H1 (cell line): ENCODE results near the gene DSCAM. TPM values are rescaled to one million over a fixed set of nuclear protein-coding genes. Genes with fewer than 3 reads are reported as not detected.

Experiments
- CTCF ChIA-PET: fragments of 300-600 bp; sonication (Branson Sonifier 250); formaldehyde crosslinking; loops from one replicate; lab custom pipeline; 2021; ENCODE audit not compliant: partially characterized antibody; lab: Charles Lee
- POLR2A ChIA-PET: fragments of 300-600 bp; sonication (Branson Sonifier 250); formaldehyde crosslinking; loops from one replicate; lab custom pipeline; 2021; ENCODE audit warnings: inconsistent platforms; ENCODE audit not compliant: partially characterized antibody; lab: Charles Lee
- DNase-seq, 2 experiments: peaks; one replicate each; pipeline versions ENCODE4 v3.0.0 to v3.0.0-alpha.2; 2010 to 2022; ENCODE audit warnings: low spot score in 2 of 2, low read depth in 1 of 2, mixed read lengths in 1 of 2
- FAIRE-seq: peaks from 2 replicates; lab custom pipeline; 2011; peaks lifted over from hg19 to GRCh38; lab: Jason Lieb, UNC
- H2AFZ ChIP-seq: 2 replicates; pipeline ENCODE4 v1.8.1; 2012; ENCODE audit warnings: low read length, inconsistent platforms
- H2AK5ac ChIP-seq: 2 replicates; pipeline ENCODE4 v1.6.1; 2013; ENCODE audit warnings: low read depth, low read length
- H2BK120ac ChIP-seq: replicated peaks from 2 replicates; pipeline ENCODE3; 2013; ENCODE audit warnings: low read depth, low read length, inconsistent platforms
- H2BK12ac ChIP-seq: 2 replicates; pipeline ENCODE4 v1.6.1; 2013; ENCODE audit warnings: low read depth, low read length
- H2BK15ac ChIP-seq: 2 replicates; pipeline ENCODE4 v1.6.1; 2013; ENCODE audit warnings: low read length
- H2BK20ac ChIP-seq: 2 replicates; pipeline ENCODE4 v1.6.1; 2013; ENCODE audit warnings: low read length
- H2BK5ac ChIP-seq: 2 replicates; pipeline ENCODE4 v1.6.1; 2013; ENCODE audit warnings: low read depth, low read length
- H3K14ac ChIP-seq: 2 replicates; pipeline ENCODE4 v1.6.1; 2013; ENCODE audit warnings: inconsistent platforms; ENCODE audit not compliant: insufficient read length
- H3K18ac ChIP-seq: 2 replicates; pipeline ENCODE4 v1.6.1; 2013; ENCODE audit warnings: low read length; ENCODE audit errors: extremely low read depth
- H3K23ac ChIP-seq: 2 replicates; pipeline ENCODE4 v1.6.1; 2013; ENCODE audit warnings: inconsistent platforms; ENCODE audit not compliant: insufficient read length
- H3K23me2 ChIP-seq: 2 replicates; pipeline ENCODE4 v1.6.1; 2013; ENCODE audit warnings: low read depth, low read length
- H3K27ac ChIP-seq: 2 replicates; pipeline ENCODE4 v1.6.1; 2011; ENCODE audit warnings: low read depth, low read length, inconsistent platforms
- H3K27me3 ChIP-seq, 4 experiments: replicated peaks in 1 of 4; 1 replicate in 1 of 4; 2 replicates in 3 of 4; pipeline versions ENCODE4 v1.6.1 to v1.8.1; 2011 to 2013; ENCODE audit warnings: low read length in 3 of 4, mild to moderate bottlenecking in 3 of 4, inconsistent platforms in 2 of 4, mixed read lengths in 2 of 4, moderate library complexity in 1 of 4; ENCODE audit not compliant: control insufficient read depth in 3 of 4, insufficient read depth in 3 of 4; ENCODE audit errors: extremely low read depth in 1 of 4
- H3K36me3 ChIP-seq, 4 experiments: 2 replicates each; pipeline versions ENCODE4 v1.6.1 to v1.8.1; 2011 to 2013; ENCODE audit warnings: mild to moderate bottlenecking in 4 of 4, low read length in 3 of 4, moderate library complexity in 2 of 4, control low read depth in 1 of 4, inconsistent platforms in 1 of 4; ENCODE audit not compliant: insufficient read depth in 4 of 4, control insufficient read depth in 2 of 4
- H3K4ac ChIP-seq: replicated peaks from 2 replicates; pipeline ENCODE3; 2013; ENCODE audit warnings: low read length, low read depth, mixed read lengths, inconsistent platforms; ENCODE audit not compliant: insufficient read length
- H3K4me1 ChIP-seq, 4 experiments: replicated peaks in 1 of 4; 1 replicate in 1 of 4; 2 replicates in 3 of 4; pipeline versions ENCODE4 v1.6.1 to v1.8.1; 2011 to 2013; ENCODE audit warnings: low read length in 3 of 4, inconsistent platforms in 2 of 4, mixed read lengths in 1 of 4; ENCODE audit not compliant: insufficient read depth in 4 of 4, control insufficient read depth in 3 of 4
- H3K4me2 ChIP-seq, 2 experiments: 2 replicates each; pipeline versions ENCODE4 v1.6.1 to v1.8.1; 2011 to 2013; ENCODE audit warnings: low read depth in 2 of 2, low read length in 2 of 2, control low read depth in 1 of 2, inconsistent platforms in 1 of 2, mild to moderate bottlenecking in 1 of 2; ENCODE audit not compliant: insufficient read depth in 1 of 2
- H3K4me3 ChIP-seq, 4 experiments: fragments of 200-600, 300-600 bp in 1 of 4; sonication (generic), shearing (Covaris generic), sonication (Bioruptor Twin) in 1 of 4; 2 replicates each; pipeline versions ENCODE4 v1.5.1 to v1.8.1; 2011 to 2016; ENCODE audit warnings: low read length in 4 of 4, low read depth in 3 of 4, control low read depth in 2 of 4, inconsistent platforms in 2 of 4, mild to moderate bottlenecking in 2 of 4, mixed read lengths in 1 of 4, moderate library complexity in 1 of 4; ENCODE audit not compliant: insufficient read depth in 2 of 4; ENCODE audit errors: extremely low read depth in 1 of 4
- H3K56ac ChIP-seq: replicated peaks from 2 replicates; pipeline ENCODE3; 2013; ENCODE audit warnings: low read depth, mild to moderate bottlenecking, mixed read lengths, low read length, inconsistent platforms; ENCODE audit not compliant: insufficient read length
- H3K79me1 ChIP-seq: 2 replicates; pipeline ENCODE4 v1.6.1; 2013; ENCODE audit warnings: low read depth, low read length, control low read depth
- H3K79me2 ChIP-seq, 2 experiments: 2 replicates each; pipeline versions ENCODE4 v1.6.1 to v1.8.1; 2012 to 2013; ENCODE audit warnings: low read length in 2 of 2, mild to moderate bottlenecking in 2 of 2, inconsistent platforms in 1 of 2; ENCODE audit not compliant: insufficient read depth in 2 of 2, control insufficient read depth in 1 of 2
- H3K9ac ChIP-seq, 4 experiments: replicated peaks in 1 of 4; 1 replicate in 1 of 4; 2 replicates in 3 of 4; pipeline versions ENCODE4 v1.6.1 to v1.8.1; 2011 to 2013; ENCODE audit warnings: low read depth in 3 of 4, low read length in 3 of 4, control low read depth in 2 of 4, mild to moderate bottlenecking in 2 of 4, moderate library complexity in 2 of 4, inconsistent platforms in 1 of 4; ENCODE audit errors: extremely low read depth in 1 of 4
- H3K9me3 ChIP-seq, 2 experiments: 2 replicates each; pipeline versions ENCODE4 v1.6.1 to v1.8.1; 2012 to 2013; ENCODE audit warnings: mild to moderate bottlenecking in 2 of 2, moderate library complexity in 2 of 2, control low read depth in 1 of 2, inconsistent platforms in 1 of 2, low read depth in 1 of 2, low read length in 1 of 2, mixed read lengths in 1 of 2; ENCODE audit not compliant: insufficient read depth in 2 of 2
- H4K20me1 ChIP-seq, 2 experiments: replicated peaks in 1 of 2; 2 replicates each; pipeline versions ENCODE3 to v1.8.1; 2011 to 2013; ENCODE audit warnings: inconsistent platforms in 2 of 2, low read length in 2 of 2, mild to moderate bottlenecking in 1 of 2; ENCODE audit not compliant: insufficient read depth in 2 of 2, control insufficient read depth in 1 of 2
- H4K5ac ChIP-seq: 2 replicates; pipeline ENCODE4 v1.6.1; 2013; ENCODE audit warnings: low read length, low read depth, mixed read lengths, inconsistent platforms; ENCODE audit not compliant: insufficient read length
- H4K8ac ChIP-seq: 2 replicates; pipeline ENCODE4 v1.8.0; 2013; ENCODE audit warnings: mild to moderate bottlenecking, moderate library complexity, low read length, inconsistent platforms; ENCODE audit not compliant: insufficient read depth; ENCODE audit errors: extremely low read depth
- H4K91ac ChIP-seq: replicated peaks from 2 replicates; pipeline ENCODE3; 2013; ENCODE audit warnings: low read length, mixed read lengths, inconsistent platforms; ENCODE audit not compliant: insufficient read length
- BACH1 ChIP-seq: IDR thresholded peaks from 2 replicates; pipeline ENCODE4 v1.6.1; 2012; ENCODE audit warnings: low read length, improper control_type of control experiment
- CBX5 ChIP-seq: fragments of 300-800, 300-1000 bp; sonication (generic); IDR thresholded peaks from 2 replicates; pipeline ENCODE4 v1.7.1; 2016; ENCODE audit warnings: antibody characterized with exemption, low read length, low read depth
- CEBPB ChIP-seq: IDR thresholded peaks from 2 replicates; pipeline ENCODE4 v1.6.1; 2012; ENCODE audit warnings: low read depth, low read length
- CHD1 ChIP-seq: IDR thresholded peaks from 2 replicates; pipeline ENCODE4 v1.6.1; 2012; ENCODE audit warnings: low read depth, low read length, improper control_type of control experiment
- GTF2F1 ChIP-seq: IDR thresholded peaks from 2 replicates; pipeline ENCODE4 v1.6.1; 2012; ENCODE audit warnings: low read depth, low read length, improper control_type of control experiment, borderline replicate concordance
- JUN ChIP-seq: IDR thresholded peaks from 2 replicates; pipeline ENCODE4 v1.6.1; 2011; ENCODE audit warnings: low read depth, mild to moderate bottlenecking, improper control_type of control experiment, low read length
- NRF1 ChIP-seq: IDR thresholded peaks from 2 replicates; pipeline ENCODE4 v1.6.1; 2011; ENCODE audit warnings: mild to moderate bottlenecking, low read depth, low read length, improper control_type of control experiment
- POLR2A ChIP-seq, 2 experiments: IDR thresholded peaks; 1 replicate in 1 of 2; 2 replicates in 1 of 2; pipeline ENCODE4 v1.6.1; 2011; ENCODE audit warnings: low read depth in 2 of 2, low read length in 2 of 2, mild to moderate bottlenecking in 2 of 2; ENCODE audit errors: control extremely low read depth in 1 of 2
- POLR2AphosphoS5 ChIP-seq: IDR thresholded peaks from 2 replicates; pipeline ENCODE4 v1.6.1; 2011; ENCODE audit warnings: low read depth, low read length
- SIRT6 ChIP-seq: IDR thresholded peaks from one replicate; pipeline ENCODE4 v1.7.1; 2012; ENCODE audit warnings: low read length, inconsistent platforms
- SUZ12 ChIP-seq: fragments of 200-600 bp; sonication (generic); IDR thresholded peaks from 2 replicates; pipeline ENCODE4 v1.6.1; 2012; ENCODE audit warnings: mild to moderate bottlenecking, inconsistent platforms, low read length, moderate library complexity, mixed read lengths
- TBP ChIP-seq: IDR thresholded peaks from 2 replicates; pipeline ENCODE4 v1.6.1; 2011; ENCODE audit warnings: low read depth, low read length, improper control_type of control experiment
- TCF12 ChIP-seq: IDR thresholded peaks from 2 replicates; pipeline ENCODE4 v1.6.1; 2011; ENCODE audit warnings: low read depth, mild to moderate bottlenecking, low read length
- WGBS, 2 experiments: shearing (Covaris generic) in 1 of 2; methylation state at CpG; one replicate each; pipeline versions ENCODE4 v1.1.6 to v1.1.7; 2013 to 2015; ENCODE audit warnings: low lambda C conversion rate in 2 of 2, mixed read lengths in 2 of 2, inconsistent platforms in 1 of 2, low coverage in 1 of 2, missing lambda C conversion rate in 1 of 2; ENCODE audit not compliant: insufficient replicate concordance in 2 of 2, insufficient coverage in 1 of 2, insufficient read length in 1 of 2; ENCODE audit errors: extremely low coverage in 1 of 2, missing lambda C conversion rate in 1 of 2; 5-methylcytosine and 5-hydroxymethylcytosine counted together
- polyA plus RNA-seq, 7 experiments: library from polyadenylated mRNA; depleted of rRNA in 3 of 7; stranded (reverse) in 5 of 7; unstranded in 2 of 7; fragments of >200 nt in 5 of 7; fragments of 200-250 nt in 2 of 7; gene quantifications; 1 replicate in 5 of 7; 2 replicates in 1 of 7; 4 replicates in 1 of 7; pipeline versions ENCODE4 v1.2.1 to v1.2.3, GENCODE V29; 2011 to 2013; ENCODE audit warnings: missing spikeins in 2 of 7, mixed read lengths in 2 of 7
- total RNA-seq: library from RNA; stranded (reverse); fragmentation: NEBNext Ultra II Directional; extraction: Animal tissue kit (Norgen Biotek cat#: 25700); gene quantifications from 2 replicates; pipeline ENCODE4 v1.2.1, GENCODE V29; 2021
- TF ChIP-seq, protein P1 (sequence below): IDR thresholded peaks from 2 replicates; pipeline ENCODE4 v1.6.1; 2012; ENCODE audit warnings: low read length, inconsistent platforms
- TF ChIP-seq, protein P2 (sequence below): IDR thresholded peaks from 2 replicates; pipeline ENCODE4 v1.6.1; 2012; ENCODE audit warnings: inconsistent platforms

Gene DSCAM
- total and polyA plus RNA-seq, 2 of the 8 experiments (the other 6 are each of a cell fraction or from before 2014, with no cell fraction given) = 0.02 to 0.15 TPM

DNA sequence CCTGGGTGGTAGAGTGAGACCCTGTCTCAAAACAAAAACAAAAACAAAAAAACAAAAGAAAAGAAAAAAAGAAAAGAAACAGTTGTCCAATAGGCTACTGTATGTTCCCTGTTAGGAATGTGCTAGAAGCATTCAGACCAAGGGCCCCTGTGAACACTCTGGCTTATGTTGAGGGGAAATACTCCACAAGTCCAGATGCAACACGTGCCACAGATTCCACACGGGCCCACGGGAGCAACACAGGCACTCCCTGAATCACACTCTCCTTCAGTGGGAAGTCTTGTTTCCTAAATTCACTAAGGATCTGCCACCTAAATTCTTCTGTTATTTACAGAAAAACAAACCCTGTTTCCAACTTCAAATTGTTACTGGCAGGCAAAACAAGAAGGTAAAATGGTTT lies 688.6 kb downstream of the DSCAM start:
- Histone ChIP-seq H4K5ac (no peak overlapping the region), H3K9me3 (no peaks in the 10 kb centered on the region), H2BK20ac (no peak overlapping the region), H3K23ac (no peak overlapping the region), H3K27ac (no peak overlapping the region), H3K27me3 (no peaks in the 10 kb centered on the region), H2BK5ac (no peak overlapping the region), H3K56ac (no peak overlapping the region), H2BK120ac (no peak overlapping the region), H3K4me1 (peaks cover 0 to 5% (median 2%) of the 10 kb centered on the region in 4 experiments; a peak in 3 of 7 replicates), H2BK15ac (no peak overlapping the region), H3K18ac (no peak overlapping the region), H4K8ac (no peak overlapping the region), H2AFZ (no peak overlapping the region), H4K91ac (no peak overlapping the region), H3K4me3 (no peak overlapping the region), H3K14ac (no peak overlapping the region), H3K79me1 (no peaks in the 10 kb centered on the region), H3K23me2 (no peaks in the 10 kb centered on the region), H2BK12ac (no peak overlapping the region), H3K79me2 (no peaks in the 10 kb centered on the region), H3K4ac (no peak overlapping the region), H4K20me1 (no peaks in the 10 kb centered on the region), H3K4me2 (no peak overlapping the region), H3K9ac (no peak overlapping the region), H2AK5ac (no peak overlapping the region), H3K36me3 (no peaks in the 10 kb centered on the region)
- 87% methylated on average over 3 of the region's 3 CpGs; no CpG with 5 or more reads in 1 of the 2 experiments for WGBS, 2 experiments
- ChIA-PET POLR2A (no interaction called here), CTCF (interaction anchor here (1.3 kb wide), 1 partner anchor 13 kb away, joined by 5 read pairs; no protein-coding TSS in a partner anchor)
- DNase-seq = no peak
- no peak for FAIRE-seq
- no peak for TF ChIP-seq GTF2F1
- TF ChIP-seq CBX5 = no peak
- no peak for TF ChIP-seq CHD1
- TF ChIP-seq, protein P1, sequence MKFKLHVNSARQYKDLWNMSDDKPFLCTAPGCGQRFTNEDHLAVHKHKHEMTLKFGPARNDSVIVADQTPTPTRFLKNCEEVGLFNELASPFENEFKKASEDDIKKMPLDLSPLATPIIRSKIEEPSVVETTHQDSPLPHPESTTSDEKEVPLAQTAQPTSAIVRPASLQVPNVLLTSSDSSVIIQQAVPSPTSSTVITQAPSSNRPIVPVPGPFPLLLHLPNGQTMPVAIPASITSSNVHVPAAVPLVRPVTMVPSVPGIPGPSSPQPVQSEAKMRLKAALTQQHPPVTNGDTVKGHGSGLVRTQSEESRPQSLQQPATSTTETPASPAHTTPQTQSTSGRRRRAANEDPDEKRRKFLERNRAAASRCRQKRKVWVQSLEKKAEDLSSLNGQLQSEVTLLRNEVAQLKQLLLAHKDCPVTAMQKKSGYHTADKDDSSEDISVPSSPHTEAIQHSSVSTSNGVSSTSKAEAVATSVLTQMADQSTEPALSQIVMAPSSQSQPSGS = no peak
- TF ChIP-seq, protein P2, sequence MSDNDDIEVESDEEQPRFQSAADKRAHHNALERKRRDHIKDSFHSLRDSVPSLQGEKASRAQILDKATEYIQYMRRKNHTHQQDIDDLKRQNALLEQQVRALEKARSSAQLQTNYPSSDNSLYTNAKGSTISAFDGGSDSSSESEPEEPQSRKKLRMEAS = no peak
- no peak for TF ChIP-seq SIRT6
- no peak for TF ChIP-seq CEBPB
- TF ChIP-seq NRF1 = no peak
- no peak for TF ChIP-seq SUZ12
- TF ChIP-seq POLR2A (IDR thresholded peaks at IDR 0.05; ENCODE audit: control extremely low read depth in 1 of 2, low read depth in 2 of 2, low read length in 2 of 2) = no peak
- TF ChIP-seq JUN = no peak
- TF ChIP-seq TCF12 = no peak
- TF ChIP-seq POLR2AphosphoS5 = no peak
- TF ChIP-seq BACH1 = no peak
- no peak for TF ChIP-seq TBP
